ENCODE results near the gene ANKRD22. TPM values are rescaled to one million over a fixed set of nuclear protein-coding genes. Genes with fewer than 3 reads are reported as not detected.

Gene ANKRD22
- total and polyA plus RNA-seq, 9 of the 15 experiments (the other 6 are each of a cell fraction or from before 2014, with no cell fraction given): not detected

- in situ Hi-C loops (cut with MboI): no loop called here
- H3K79me2 ChIP-seq (ENCODE audit: control insufficient read depth, insufficient read depth, low read length): no peaks in the 10 kb centered on the region
- no peak overlapping the region for H3K9ac ChIP-seq (ENCODE audit: insufficient read depth in 1 of 2, low read depth in 2 of 2, low read length in 2 of 2)
- H3K36me3 ChIP-seq (ENCODE audit: control insufficient read depth, insufficient read depth, low read length): no peaks in the 10 kb centered on the region
- BruUV-seq (replicated peaks): no TSS peak
- ATAC-seq (no peak), FAIRE-seq (no peak), DNase-seq (ENCODE audit: extremely low read depth in 1 of 4, low spot score in 3 of 4) (no peak)
- no peak overlapping the region for H3K4me2 ChIP-seq (ENCODE audit: insufficient read depth, low read length)
- H3K27ac ChIP-seq (ENCODE audit: extremely low read depth, low read depth, low read length): no peak overlapping the region
- WGBS (ENCODE audit: insufficient coverage, low coverage, missing lambda C conversion rate): 0% methylated on average over 2 of the region's 2 CpGs
- no peaks in the 10 kb centered on the region for H3K9me3 ChIP-seq (replicated peaks; ENCODE audit: control insufficient read depth, insufficient read depth, low read depth, low read length)
- H4K20me1 ChIP-seq (replicated peaks; ENCODE audit: control insufficient read depth, insufficient read depth, low read length): no peaks in the 10 kb centered on the region
- no peaks in the 10 kb centered on the region for H3K27me3 ChIP-seq (ENCODE audit: control insufficient read depth in 2 of 2, insufficient read depth in 2 of 2, low read length in 2 of 2)
- H3K4me1 ChIP-seq (replicated peaks in 1 of 2; ENCODE audit: control insufficient read depth in 2 of 2, insufficient read depth in 2 of 2, low read length in 2 of 2): no peaks in the 10 kb centered on the region
- no peaks in the 10 kb centered on the region for H3K9me1 ChIP-seq (ENCODE audit: control insufficient read depth, insufficient read depth, low read length)
- no peak overlapping the region for H3K4me3 ChIP-seq
- intact Hi-C loops (cut with micrococcal nuclease): loop anchor here (10.0 kb wide), 1 partner anchor 152 kb away; no protein-coding TSS in a partner anchor
- no peak overlapping the region for H2AFZ ChIP-seq (ENCODE audit: low read depth, low read length)
- POLR2A ChIA-PET: no interaction called here
- CTCF ChIA-PET (ENCODE audit: low intra/inter-chr PET ratio): no interaction called here
- TF ChIP-seq SMC3 (conservative IDR thresholded peaks at IDR 0.05; ENCODE audit: insufficient read depth, low read depth, low read length) (no peak), NCOA1 (IDR thresholded peaks at IDR 0.05; ENCODE audit: low read depth) (no peak), FOXP1 (CRISPR knock-in tag; IDR thresholded peaks at IDR 0.05) (no peak), ASH1L (IDR thresholded peaks at IDR 0.05; ENCODE audit: borderline replicate concordance, low read depth, partially characterized antibody) (no peak), U2AF1 (optimal IDR thresholded peaks at IDR 0.05; ENCODE audit: low read depth, low read length) (no peak), TEAD2 (tag; IDR thresholded peaks at IDR 0.05) (no peak), POLR2H (tag; IDR thresholded peaks at IDR 0.05; ENCODE audit: low read depth) (no peak), ZFX (CRISPR knock-in tag; IDR thresholded peaks at IDR 0.05) (no peak), ETV5 (CRISPR knock-in tag; IDR thresholded peaks at IDR 0.05; ENCODE audit: low read depth) (no peak), RAD51 (IDR thresholded peaks at IDR 0.05; ENCODE audit: borderline replicate concordance, low read depth) (no peak), JUND (IDR thresholded peaks at IDR 0.05; ENCODE audit: borderline replicate concordance, low read depth, low read length) (no peak), JUND (tag; IDR thresholded peaks at IDR 0.05; ENCODE audit: borderline replicate concordance, low read depth, low read length) (no peak), LARP7 (IDR thresholded peaks at IDR 0.05) (no peak), ZBTB5 (IDR thresholded peaks at IDR 0.05) (no peak), ZNF384 (IDR thresholded peaks at IDR 0.05; ENCODE audit: low read depth, low read length) (no peak), ARID3A (IDR thresholded peaks at IDR 0.05; ENCODE audit: borderline replicate concordance, low read depth, low read length) (no peak), HDAC3 (IDR thresholded peaks at IDR 0.05; ENCODE audit: borderline replicate concordance, partially characterized antibody) (no peak), POLR3G (IDR thresholded peaks at IDR 0.05; ENCODE audit: extremely low read depth, insufficient read length, insufficient replicate concordance) (no peak), MXD1 (CRISPR knock-in tag; IDR thresholded peaks at IDR 0.05; ENCODE audit: borderline replicate concordance, poor library complexity, severe bottlenecking) (no peak)
These were observed 18.5 kb downstream of the ANKRD22 start for GRCh38 chr10:88833156-88833555.

All from K562 (cell line).